ENCODE data around the gene RGS18. TPM values are rescaled to one million over a fixed set of nuclear protein-coding genes. Genes with fewer than 3 reads are reported as not detected.

Gene RGS18, protein sequence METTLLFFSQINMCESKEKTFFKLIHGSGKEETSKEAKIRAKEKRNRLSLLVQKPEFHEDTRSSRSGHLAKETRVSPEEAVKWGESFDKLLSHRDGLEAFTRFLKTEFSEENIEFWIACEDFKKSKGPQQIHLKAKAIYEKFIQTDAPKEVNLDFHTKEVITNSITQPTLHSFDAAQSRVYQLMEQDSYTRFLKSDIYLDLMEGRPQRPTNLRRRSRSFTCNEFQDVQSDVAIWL
- total RNA-seq (2022; extraction: Qiagen RNA extraction), result not detected in 5 replicates

DNA sequence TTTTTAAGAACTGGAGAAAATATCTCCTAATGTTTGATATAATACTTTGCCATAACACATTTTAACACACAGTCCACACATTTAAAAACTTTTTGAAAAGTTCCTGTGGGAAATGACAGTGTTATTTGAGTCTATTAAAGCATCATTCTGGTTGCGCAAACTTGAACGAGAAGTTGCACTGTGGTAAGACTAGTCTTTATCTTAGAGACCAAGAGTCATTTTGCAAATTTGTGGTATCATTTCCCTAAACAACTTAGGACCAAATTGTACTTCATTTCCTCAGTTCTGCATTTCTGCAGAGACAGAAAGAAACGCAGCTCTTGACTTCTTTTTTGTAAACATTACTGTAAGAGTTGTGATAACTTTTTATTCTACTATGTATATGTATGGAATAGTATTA is at the start of gene RGS18:
Gene RGS18 (plus strand): TSS at position 282 of the 400 bp plus-strand sequence. CDS start 176 bp downstream, outside the sequence.

Other genes with a start within 250 kb of the RGS18 start
- gene RGS21, start 158.5 kb downstream of the RGS18 start, total RNA-seq (2022; extraction: Qiagen RNA extraction), result not detected in 5 replicates